WERI-Rb-1 (cell line): ENCODE measurements around the gene C20orf144.
"Not testable (repeated sequence)": the region's sequence is repeated elsewhere in the genome, so short reads cannot be mapped to it uniquely, and the experiment has no call there.

Experiments
- DNase-seq: peaks from one replicate; pipeline ENCODE4 v3.0.0-alpha.2; 2020
- H3K27ac ChIP-seq: fragments of 250-450 bp; sonication (Bioruptor Pico); 2 replicates; pipeline ENCODE4 v1.5.1; 2020; ENCODE audit warnings: mild to moderate bottlenecking, moderate library complexity
- H3K27me3 ChIP-seq: fragments of 250-450 bp; sonication (Bioruptor Pico); 2 replicates; pipeline ENCODE4 v1.5.1; 2021; ENCODE audit warnings: mild to moderate bottlenecking, low read depth, moderate library complexity; ENCODE audit not compliant: insufficient read depth, severe bottlenecking
- H3K36me3 ChIP-seq: fragments of 250-450 bp; sonication (Bioruptor Pico); 2 replicates; pipeline ENCODE4 v1.5.1; 2020; ENCODE audit warnings: mild to moderate bottlenecking, moderate library complexity
- H3K4me3 ChIP-seq: 2 replicates; pipeline ENCODE4 v1.5.1; 2011; ENCODE audit warnings: low read depth, mild to moderate bottlenecking, control low read depth, low read length
- H3K9me3 ChIP-seq: fragments of 250-450 bp; sonication (Bioruptor Pico); 2 replicates; pipeline ENCODE4 v1.5.1; 2021; ENCODE audit warnings: mild to moderate bottlenecking, moderate library complexity; ENCODE audit not compliant: severe bottlenecking
- TF ChIP-seq, protein P1 (sequence below): IDR thresholded peaks from 2 replicates; pipeline ENCODE4 v1.5.1; 2011; ENCODE audit warnings: low read depth, mild to moderate bottlenecking, control low read depth, inconsistent platforms, low read length

The C20orf144 gene

DNA sequence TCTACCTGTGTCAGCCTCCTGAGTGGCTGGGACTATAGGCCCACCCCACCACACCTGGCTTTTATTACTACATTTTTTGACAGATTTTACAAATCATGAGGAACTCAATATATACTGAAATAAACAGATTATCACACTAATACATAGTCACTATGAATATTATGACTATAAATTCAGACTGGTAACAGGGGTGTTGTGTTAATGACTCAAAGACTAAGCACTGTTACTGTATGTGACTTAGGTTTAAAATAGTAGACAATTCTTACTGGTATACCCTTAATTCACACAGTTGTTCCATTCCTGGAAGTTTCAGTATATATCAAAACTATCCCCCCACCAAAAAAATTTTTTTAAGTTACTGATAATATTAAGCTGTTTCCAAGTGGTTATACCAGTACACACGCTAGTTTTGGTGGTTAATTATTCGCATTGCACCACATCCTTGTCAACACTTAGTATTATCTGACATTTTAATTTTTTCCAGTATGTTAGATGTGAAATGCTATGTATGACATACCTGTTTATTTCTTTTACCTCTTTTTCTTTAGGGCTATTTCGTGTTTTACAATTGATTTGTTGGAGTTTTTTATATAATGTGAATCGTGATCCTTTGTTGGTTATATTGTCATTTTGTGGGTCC is 34.4 kb upstream of the C20orf144 start:
- Histone ChIP-seq H3K4me3 (no peak overlapping the region), H3K9me3 (no peaks in the 10 kb centered on the region), H3K36me3 (peaks cover 89% of the 10 kb centered on the region), H3K27me3 (no peaks in the 10 kb centered on the region), H3K27ac (no peak overlapping the region)
- DNase-seq: no peak
- TF ChIP-seq, protein P1, sequence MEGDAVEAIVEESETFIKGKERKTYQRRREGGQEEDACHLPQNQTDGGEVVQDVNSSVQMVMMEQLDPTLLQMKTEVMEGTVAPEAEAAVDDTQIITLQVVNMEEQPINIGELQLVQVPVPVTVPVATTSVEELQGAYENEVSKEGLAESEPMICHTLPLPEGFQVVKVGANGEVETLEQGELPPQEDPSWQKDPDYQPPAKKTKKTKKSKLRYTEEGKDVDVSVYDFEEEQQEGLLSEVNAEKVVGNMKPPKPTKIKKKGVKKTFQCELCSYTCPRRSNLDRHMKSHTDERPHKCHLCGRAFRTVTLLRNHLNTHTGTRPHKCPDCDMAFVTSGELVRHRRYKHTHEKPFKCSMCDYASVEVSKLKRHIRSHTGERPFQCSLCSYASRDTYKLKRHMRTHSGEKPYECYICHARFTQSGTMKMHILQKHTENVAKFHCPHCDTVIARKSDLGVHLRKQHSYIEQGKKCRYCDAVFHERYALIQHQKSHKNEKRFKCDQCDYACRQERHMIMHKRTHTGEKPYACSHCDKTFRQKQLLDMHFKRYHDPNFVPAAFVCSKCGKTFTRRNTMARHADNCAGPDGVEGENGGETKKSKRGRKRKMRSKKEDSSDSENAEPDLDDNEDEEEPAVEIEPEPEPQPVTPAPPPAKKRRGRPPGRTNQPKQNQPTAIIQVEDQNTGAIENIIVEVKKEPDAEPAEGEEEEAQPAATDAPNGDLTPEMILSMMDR: no peak

DNA sequence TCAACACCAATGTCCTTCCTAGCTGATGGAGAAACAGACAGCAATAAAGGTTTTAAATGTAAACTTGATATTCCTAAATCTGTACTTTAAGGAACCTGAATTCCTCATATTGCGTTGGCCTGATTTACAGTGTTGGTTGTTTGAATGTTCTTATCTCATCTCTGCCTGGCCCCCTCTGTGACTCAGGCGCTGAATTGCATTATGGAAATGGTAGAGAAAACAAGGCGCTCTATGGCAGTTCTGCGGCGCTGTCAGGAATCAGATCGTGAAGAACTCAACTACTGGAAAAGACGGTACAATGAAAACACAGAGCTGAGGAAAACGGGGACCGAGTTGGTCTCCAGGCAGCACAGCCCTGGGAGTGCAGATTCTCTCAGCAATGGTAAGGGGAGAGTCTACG is 32.6 kb upstream of the C20orf144 start:
- DNase-seq: no peak
- Histone ChIP-seq H3K9me3 (no peaks in the 10 kb centered on the region), H3K4me3 (no peak overlapping the region), H3K27me3 (no peaks in the 10 kb centered on the region), H3K27ac (no peak overlapping the region), H3K36me3 (peaks cover 90% of the 10 kb centered on the region)
- TF ChIP-seq, protein P1: no peak

DNA sequence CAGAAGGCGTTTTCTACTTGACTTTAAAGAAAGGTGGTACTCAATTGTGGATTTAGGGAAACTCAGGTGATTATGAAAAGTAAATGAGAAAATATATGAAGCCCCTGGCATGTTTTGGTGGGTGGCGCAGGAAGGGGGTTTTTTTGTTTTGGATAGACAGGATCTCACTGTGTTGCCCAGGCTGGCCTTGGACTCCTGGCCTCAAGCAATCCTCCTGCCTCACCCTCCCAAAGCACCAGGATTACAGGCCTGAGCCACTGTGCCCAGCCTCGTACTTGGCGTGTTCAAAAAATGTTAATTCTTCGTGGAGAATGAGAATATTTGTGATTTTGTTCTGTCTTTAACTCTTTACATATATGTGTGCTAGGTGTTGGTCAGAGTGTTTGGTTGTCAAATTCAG is 32.1 kb upstream of the C20orf144 start:
- Histone ChIP-seq H3K4me3 (no peak overlapping the region), H3K27me3 (no peaks in the 10 kb centered on the region), H3K27ac (no peak overlapping the region), H3K9me3 (no peaks in the 10 kb centered on the region), H3K36me3 (peaks cover 86% of the 10 kb centered on the region)
- DNase-seq: no peak
- TF ChIP-seq, protein P1: no peak

DNA sequence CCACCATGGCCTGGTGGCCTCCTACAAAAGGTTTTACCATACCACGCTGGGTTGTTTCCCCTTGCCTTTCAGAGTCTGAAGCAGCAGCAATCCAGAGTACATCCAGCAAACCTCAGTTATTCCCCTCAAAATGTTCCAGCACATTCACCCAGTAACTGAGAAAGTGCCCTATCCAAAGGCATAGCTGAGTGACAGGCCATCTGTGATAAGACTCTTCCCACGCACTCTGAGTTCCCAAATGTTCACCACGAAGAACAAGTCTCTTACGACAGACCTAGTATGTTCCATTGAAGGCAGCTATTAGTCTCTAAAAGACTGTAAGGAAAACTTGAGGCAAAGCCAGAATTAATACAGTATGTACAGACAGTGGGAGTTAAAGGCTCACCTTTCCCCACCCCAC is 31.6 kb upstream of the C20orf144 start:
- Histone ChIP-seq H3K9me3 (no peaks in the 10 kb centered on the region), H3K4me3 (no peak overlapping the region), H3K27me3 (no peaks in the 10 kb centered on the region), H3K27ac (no peak overlapping the region), H3K36me3 (peaks cover 82% of the 10 kb centered on the region)
- TF ChIP-seq, protein P1: no peak
- no peak for DNase-seq

DNA sequence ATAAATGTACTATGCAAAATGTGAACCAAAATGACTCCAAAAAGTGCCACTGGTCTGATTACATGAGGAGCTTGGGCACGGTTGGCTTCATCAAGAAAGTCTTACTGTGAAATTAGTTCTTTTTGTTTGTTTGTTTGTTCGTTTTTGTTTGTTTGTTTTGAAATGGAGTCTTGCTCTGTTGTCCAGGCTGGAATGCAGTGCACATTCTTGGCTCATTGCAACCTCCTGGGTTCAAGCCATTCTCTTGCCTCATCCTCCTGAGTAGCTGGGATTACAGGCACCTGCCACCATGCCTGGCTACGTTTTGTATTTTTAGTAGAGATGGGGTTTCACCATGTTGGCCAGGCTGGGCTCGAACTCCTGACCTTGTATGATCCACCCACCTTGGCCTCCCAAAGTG is 30.2 kb upstream of the C20orf144 start:
- not testable (repeated sequence) for H3K9me3 ChIP-seq, H3K27ac ChIP-seq, DNase-seq, H3K27me3 ChIP-seq, H3K4me3 ChIP-seq
- H3K36me3 ChIP-seq: peaks cover 78% of the 10 kb centered on the region

DNA sequence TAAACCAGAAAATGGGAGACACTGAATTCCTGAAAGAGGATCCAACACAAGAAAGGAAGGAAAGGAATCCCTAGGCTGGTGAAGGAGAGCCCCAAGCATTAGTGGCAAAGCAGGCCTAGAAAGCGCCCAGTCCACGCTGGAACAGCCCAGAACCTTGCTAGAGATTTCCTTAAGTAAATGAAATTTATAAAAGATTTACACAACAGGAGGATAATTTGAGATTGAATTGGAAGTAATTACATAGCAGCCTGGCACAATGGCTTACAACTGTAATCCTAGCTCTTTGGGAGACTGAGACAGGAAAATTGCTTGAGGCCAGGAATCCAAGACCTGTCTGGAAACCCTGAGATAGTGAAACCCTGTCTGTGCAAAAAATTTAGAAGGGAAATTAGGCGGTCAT is 26.8 kb upstream of the C20orf144 start:
- no peak for DNase-seq
- TF ChIP-seq, protein P1: no peak
- Histone ChIP-seq H3K4me3 (no peak overlapping the region), H3K36me3 (peaks cover 69% of the 10 kb centered on the region), H3K27ac (no peak overlapping the region), H3K9me3 (no peaks in the 10 kb centered on the region), H3K27me3 (no peaks in the 10 kb centered on the region)
